ENCODE data around the gene PLCB3. TPM values are rescaled to one million over a fixed set of nuclear protein-coding genes. Genes with fewer than 3 reads are reported as not detected.

Gene PLCB3
- total RNA-seq, 1 experiment from 2014 or later = 45.3 TPM

- intact Hi-C loops (cut with micrococcal nuclease; ENCODE audit: unreplicated experiment) = no loop called here
Observed at GRCh38 chr11:64218628-64219353, 32.5 kb upstream of the PLCB3 start.

DNA sequence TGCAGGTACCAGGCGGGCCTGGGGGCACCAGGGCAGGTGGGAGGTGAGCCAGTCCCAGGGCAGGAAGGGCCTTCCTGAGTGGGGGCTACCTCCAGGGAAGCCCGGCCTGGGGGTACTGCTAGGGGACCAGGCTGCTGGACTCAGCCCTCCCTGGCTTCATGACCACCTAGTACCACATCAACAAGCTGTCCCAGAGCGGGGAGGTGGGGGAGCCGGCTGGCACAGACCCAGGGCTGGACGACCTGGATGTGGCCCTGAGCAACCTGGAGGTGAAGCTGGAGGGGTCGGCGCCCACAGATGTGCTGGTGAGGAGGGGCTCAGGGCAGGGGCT is 32.0 kb upstream of the PLCB3 start:
- no peak for DNase-seq (ENCODE audit: low spot score)
- Histone ChIP-seq H3K4me3 (ENCODE audit: low read depth, low read length, poor library complexity, severe bottlenecking) (no peak overlapping the region), H3K27ac (ENCODE audit: low read depth, low read length, poor library complexity, severe bottlenecking) (no peak overlapping the region), H3K4me1 (ENCODE audit: insufficient read depth, low read length, poor library complexity, severe bottlenecking) (peaks cover 14% of the 10 kb centered on the region), H3K9me3 (ENCODE audit: low read depth, low read length, poor library complexity, severe bottlenecking) (no peaks in the 10 kb centered on the region), H3K36me3 (ENCODE audit: insufficient read depth, low read length, poor library complexity, severe bottlenecking) (peaks cover 48% of the 10 kb centered on the region), H3K27me3 (replicated peaks; ENCODE audit: insufficient read depth, low read depth, low read length, poor library complexity) (no peaks in the 10 kb centered on the region)
- CTCF ChIA-PET = no interaction called here
- POLR2A ChIA-PET (ENCODE audit: low non-redundant PET) = no interaction called here
- BruUV-seq (replicated peaks) = no TSS peak
- intact Hi-C loops (cut with micrococcal nuclease; ENCODE audit: unreplicated experiment) = no loop called here
- TF ChIP-seq CTCF (conservative IDR thresholded peaks at IDR 0.05; ENCODE audit: low read depth, low read length) (no peak), EZH2 (IDR thresholded peaks at IDR 0.05; ENCODE audit: borderline replicate concordance, low read depth, low read length, poor library complexity, severe bottlenecking) (no peak)

More at GRCh38 chr11:64218628-64219353, 32.5 kb upstream of the PLCB3 start:
- H3K9me3 ChIP-seq (ENCODE audit: low read depth, low read length, poor library complexity, severe bottlenecking) = no peaks in the 10 kb centered on the region
- ChIA-PET CTCF (no interaction called here), POLR2A (ENCODE audit: low non-redundant PET) (no interaction called here)
- H3K4me3 ChIP-seq (ENCODE audit: low read depth, low read length, poor library complexity, severe bottlenecking) = no peak overlapping the region
- H3K27me3 ChIP-seq (replicated peaks; ENCODE audit: insufficient read depth, low read depth, low read length, poor library complexity) = no peaks in the 10 kb centered on the region
- H3K36me3 ChIP-seq (ENCODE audit: insufficient read depth, low read length, poor library complexity, severe bottlenecking) = peaks cover 48% of the 10 kb centered on the region
- no TSS peak for BruUV-seq (replicated peaks)
- no peak for DNase-seq (ENCODE audit: low spot score)
- peaks cover 14% of the 10 kb centered on the region for H3K4me1 ChIP-seq (ENCODE audit: insufficient read depth, low read length, poor library complexity, severe bottlenecking)
- H3K27ac ChIP-seq (ENCODE audit: low read depth, low read length, poor library complexity, severe bottlenecking) = no peak overlapping the region
- TF ChIP-seq CTCF (conservative IDR thresholded peaks at IDR 0.05; ENCODE audit: low read depth, low read length) = no peak
- no peak for TF ChIP-seq EZH2 (IDR thresholded peaks at IDR 0.05; ENCODE audit: borderline replicate concordance, low read depth, low read length, poor library complexity, severe bottlenecking)

DNA sequence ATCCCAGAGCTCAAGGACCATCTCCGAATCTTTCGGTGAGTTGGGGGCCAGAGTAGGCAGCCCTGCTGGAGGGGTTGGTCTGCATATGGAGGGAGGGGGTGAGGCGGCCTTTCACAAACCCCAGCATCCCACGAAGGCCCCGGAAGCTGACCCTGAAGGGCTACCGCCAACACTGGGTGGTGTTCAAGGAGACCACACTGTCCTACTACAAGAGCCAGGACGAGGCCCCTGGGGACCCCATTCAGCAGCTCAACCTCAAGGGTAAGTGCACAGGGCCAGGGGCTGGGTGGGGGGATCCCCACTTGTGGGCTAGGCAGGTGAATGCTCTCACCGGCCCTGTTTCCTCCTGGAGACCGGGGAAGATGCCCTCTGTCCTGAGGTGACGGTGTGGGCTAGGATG is 31.6 kb upstream of the PLCB3 start:
- TF ChIP-seq CTCF (conservative IDR thresholded peaks at IDR 0.05; ENCODE audit: low read depth, low read length) = no peak
- TF ChIP-seq EZH2 (IDR thresholded peaks at IDR 0.05; ENCODE audit: borderline replicate concordance, low read depth, low read length, poor library complexity, severe bottlenecking) = no peak
- DNase-seq (ENCODE audit: low spot score) = no peak
- Histone ChIP-seq H3K4me1 (ENCODE audit: insufficient read depth, low read length, poor library complexity, severe bottlenecking) (peaks cover 11% of the 10 kb centered on the region), H3K9me3 (ENCODE audit: low read depth, low read length, poor library complexity, severe bottlenecking) (no peaks in the 10 kb centered on the region), H3K4me3 (ENCODE audit: low read depth, low read length, poor library complexity, severe bottlenecking) (no peak overlapping the region), H3K36me3 (ENCODE audit: insufficient read depth, low read length, poor library complexity, severe bottlenecking) (peaks cover 52% of the 10 kb centered on the region), H3K27ac (ENCODE audit: low read depth, low read length, poor library complexity, severe bottlenecking) (no peak overlapping the region), H3K27me3 (replicated peaks; ENCODE audit: insufficient read depth, low read depth, low read length, poor library complexity) (no peaks in the 10 kb centered on the region)
- intact Hi-C loops (cut with micrococcal nuclease; ENCODE audit: unreplicated experiment) = no loop called here
- POLR2A ChIA-PET (ENCODE audit: low non-redundant PET) = no interaction called here
- BruUV-seq (replicated peaks) = no TSS peak
- CTCF ChIA-PET = no interaction called here
